GM19035 (cell line): ENCODE measurements around the gene ARL8A.
"Not testable (repeated sequence)": the region's sequence is repeated elsewhere in the genome, so short reads cannot be mapped to it uniquely, and the experiment has no call there.

Experiments
- ATAC-seq: cut with Tn5 transposase; IDR thresholded peaks from one replicate; pipeline ENCODE4 v1.9.1; 2021; ENCODE audit not compliant: unreplicated experiment

Gene ARL8A

DNA sequence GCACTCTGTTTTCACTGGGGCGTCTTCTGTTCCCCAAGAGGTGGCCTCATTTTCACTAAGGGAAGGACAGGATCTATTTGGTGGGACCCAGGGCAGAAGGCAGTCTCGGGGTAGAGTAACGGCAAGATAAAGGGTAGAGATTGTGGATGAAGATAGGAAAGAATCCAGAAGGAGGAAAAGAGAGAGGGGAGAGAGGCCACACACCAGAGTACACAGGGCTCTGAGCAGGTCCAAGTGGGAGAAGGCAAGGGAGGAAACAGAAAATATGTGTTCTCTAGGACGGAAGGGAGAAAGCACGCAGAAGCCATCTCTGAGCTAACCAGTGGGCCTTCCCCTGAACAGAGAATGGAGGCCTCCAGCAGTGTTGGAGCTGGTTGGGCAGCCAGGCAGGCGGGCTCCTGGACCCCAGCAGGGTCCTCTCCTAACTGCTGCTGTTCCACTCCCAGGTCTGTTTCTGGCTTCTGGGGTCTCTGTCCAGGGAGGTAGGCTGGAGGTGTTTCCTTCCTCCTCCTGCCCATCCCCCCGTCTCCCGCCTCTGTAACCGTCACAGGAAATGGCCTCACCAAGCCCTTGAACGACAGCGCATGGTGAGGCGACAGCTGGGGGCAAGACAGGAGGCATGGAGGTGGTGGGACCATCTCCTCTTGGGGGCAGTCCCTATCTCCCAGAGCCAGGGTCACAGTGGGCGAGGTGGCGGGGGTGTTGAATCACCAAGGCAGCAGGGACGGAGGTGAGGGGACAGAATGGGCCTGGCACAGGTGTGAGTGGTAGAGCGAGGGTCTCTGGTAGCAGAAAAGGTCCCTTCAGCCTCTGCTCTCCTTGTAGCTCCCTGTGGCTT, 15.2 kb upstream of the ARL8A start:
- ATAC-seq: no peak

DNA sequence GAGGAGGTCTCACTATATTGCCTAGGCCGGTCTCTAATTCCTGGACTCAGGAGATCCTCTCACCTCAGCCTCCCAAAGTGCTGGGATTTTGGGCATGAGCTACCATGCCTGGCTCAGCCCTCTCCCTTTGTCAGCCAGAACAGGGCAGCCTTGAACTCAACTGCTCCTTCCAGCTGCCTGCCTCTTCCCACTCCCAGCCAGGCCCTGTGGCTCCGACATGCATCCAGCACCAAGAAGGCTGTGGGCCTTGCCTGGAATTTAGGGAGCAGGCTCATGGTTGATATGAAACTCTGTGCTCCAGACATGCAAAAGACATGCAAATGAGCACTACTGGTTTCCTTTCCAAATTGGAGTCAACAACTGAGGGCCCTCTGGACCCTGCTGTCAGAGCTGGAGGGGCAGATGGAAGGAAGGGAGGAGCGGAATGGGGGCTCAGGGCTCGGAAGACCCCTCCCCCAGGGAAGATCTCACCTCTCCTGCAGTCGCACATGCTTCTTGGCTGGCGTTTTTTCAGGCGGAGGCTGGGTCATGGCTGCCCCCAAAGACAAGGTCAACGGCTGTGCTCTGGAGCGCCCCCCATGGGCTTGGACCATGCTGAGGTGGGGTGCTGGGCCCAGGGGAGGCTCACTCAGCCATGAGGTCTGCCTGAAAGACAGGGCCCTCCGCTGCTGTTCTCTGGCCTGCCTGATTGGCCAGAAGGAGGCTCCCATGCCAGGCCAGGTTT, 14.4 kb upstream of the ARL8A start:
- ATAC-seq: no peak

GRCh38 chr1:202157945-202158344, 13.4 kb upstream of the ARL8A start:
- no peak for ATAC-seq

- ATAC-seq: no peak
Observed at GRCh38 chr1:202156590-202156989, 12.1 kb upstream of the ARL8A start.

GRCh38 chr1:202155478-202156021, 11.0 kb upstream of the ARL8A start:
- no peak for ATAC-seq

GRCh38 chr1:202154766-202155477, 10.4 kb upstream of the ARL8A start:
- no peak for ATAC-seq

DNA sequence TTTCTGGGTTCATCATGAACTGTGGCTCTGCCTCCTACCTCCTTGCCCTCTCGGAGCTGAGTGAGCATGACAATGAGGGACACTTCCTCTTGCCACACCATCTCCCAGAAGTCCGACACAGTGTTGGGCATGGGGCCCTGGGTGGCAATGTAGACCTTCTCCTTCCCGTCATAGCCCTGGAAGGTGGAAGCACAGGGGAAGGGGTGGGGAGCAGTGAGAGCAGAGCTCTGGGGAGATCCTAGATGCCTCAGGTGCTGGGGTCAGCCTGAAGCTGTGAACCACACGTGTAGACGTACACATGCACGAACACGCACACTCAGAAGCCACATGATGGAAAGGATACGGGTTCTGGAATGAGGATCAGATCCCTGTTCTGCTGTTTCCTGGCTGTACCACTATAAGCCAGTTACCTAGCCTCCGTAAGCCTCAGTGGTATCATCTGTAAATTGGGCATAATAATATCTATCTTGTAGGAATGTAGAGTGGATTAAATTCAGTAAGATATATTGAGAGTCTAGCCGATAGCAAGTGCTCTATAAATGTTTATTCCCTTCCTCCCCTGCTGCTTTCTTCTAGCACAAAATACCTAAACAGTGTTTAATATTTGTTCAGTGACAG, 9.7 kb upstream of the ARL8A start:
- ATAC-seq: no peak

DNA sequence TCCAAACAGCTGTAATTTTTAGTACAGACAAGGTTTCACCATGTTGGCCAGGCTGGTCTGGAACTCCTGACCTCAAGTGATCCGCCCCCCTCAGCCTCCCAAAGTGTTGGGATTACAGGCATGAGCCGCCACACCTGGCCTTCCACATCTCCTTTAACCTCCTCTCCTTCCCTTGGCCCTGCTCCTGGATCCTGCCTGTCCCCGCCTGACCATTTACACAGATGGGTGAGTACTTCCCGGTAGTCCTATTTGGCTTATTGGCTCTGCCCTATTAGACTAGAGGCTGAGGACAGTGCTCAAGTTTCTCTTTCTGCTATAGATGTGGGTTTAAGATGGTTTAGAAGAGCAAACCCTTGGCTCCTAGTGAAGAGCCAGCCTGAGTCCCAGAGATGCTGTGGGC, 8.7 kb upstream of the ARL8A start:
- ATAC-seq: no peak

GRCh38 chr1:202152399-202152798, 7.9 kb upstream of the ARL8A start:
- ATAC-seq: no peak

- no peak for ATAC-seq
Observed at GRCh38 chr1:202151045-202151444, 6.5 kb upstream of the ARL8A start.

GRCh38 chr1:202150602-202151001, 6.1 kb upstream of the ARL8A start:
- ATAC-seq: no peak

DNA sequence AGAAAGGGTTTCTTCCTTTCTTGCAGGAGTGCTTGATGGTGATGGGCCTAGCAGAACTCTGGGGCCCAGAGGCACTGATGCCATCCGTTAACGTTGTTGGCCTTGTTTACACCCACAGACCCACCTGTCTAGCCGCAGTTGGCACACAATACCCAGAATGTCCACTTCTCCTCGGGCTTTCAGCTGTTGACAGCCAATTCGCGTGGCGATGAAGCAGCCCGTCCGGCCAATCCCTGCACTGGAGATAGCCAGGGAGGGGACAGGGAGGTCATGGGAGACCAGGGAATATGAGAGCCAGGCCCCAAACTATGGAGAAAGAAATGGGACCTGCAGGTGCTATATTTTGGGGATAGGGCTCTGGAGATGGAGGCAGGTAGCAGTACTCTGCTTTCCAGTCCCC, 5.7 kb upstream of the ARL8A start:
- ATAC-seq: no peak

DNA sequence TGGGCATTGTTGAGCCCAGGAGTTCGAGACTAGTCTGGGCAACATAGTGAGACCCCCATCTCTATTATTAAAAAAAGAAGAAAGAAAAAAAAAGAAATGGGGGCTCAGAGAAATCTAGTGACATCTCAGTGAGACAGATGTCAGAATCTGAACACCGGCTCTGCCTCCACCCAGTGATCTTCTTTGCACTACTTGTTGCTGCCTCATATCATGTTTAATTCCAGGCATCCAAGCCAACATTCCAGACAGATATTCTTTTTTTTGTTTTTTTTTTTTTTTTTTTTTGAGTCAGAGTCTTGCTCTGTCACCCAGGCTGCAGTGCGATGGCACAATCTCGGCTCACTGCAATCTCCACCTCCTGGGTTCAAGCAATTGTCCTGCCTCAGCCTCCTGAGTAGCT, 5.0 kb upstream of the ARL8A start:
- no peak for ATAC-seq

DNA sequence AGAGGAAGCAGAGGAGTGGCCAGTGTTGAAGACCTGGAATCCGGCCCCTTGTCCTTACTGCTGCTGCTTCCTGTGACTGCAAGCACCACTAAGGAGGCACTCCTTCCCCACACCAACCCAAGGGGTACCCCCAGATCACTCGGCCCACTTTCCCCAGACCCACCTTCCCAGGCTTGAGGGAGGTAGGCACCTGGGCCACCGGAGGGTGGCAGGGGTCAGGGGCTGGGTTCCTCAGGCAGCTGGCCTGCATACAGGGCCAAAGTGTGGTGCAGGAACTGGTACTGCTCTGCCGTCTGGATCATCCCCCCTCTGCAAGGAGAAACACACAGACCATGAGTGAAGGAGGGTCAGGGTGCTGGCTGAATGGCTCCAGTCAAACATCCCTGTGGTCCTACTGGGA, 3.9 kb upstream of the ARL8A start:
- ATAC-seq: no peak

- ATAC-seq: no peak
Observed at GRCh38 chr1:202146993-202147392, 2.5 kb upstream of the ARL8A start.

DNA sequence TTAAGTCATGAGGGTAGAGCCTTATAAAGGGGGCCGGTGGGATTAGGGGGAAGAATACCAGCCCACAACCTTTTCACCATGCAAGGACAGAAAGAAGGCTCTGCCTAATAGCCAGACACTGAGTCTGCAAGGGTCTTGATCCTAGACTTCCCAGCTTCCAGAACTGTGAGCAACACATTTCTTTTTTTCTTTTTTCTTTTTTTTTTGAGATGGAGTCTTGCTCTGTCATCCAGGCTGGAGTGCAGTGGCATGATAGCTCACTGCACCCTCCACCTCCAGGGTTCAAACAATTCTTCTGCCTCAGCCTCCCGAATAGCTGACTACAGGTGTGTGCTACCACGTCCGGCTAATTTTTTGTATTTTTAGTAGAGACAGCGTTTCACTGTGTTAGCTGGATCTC, 1.7 kb upstream of the ARL8A start:
- ATAC-seq: no peak

DNA sequence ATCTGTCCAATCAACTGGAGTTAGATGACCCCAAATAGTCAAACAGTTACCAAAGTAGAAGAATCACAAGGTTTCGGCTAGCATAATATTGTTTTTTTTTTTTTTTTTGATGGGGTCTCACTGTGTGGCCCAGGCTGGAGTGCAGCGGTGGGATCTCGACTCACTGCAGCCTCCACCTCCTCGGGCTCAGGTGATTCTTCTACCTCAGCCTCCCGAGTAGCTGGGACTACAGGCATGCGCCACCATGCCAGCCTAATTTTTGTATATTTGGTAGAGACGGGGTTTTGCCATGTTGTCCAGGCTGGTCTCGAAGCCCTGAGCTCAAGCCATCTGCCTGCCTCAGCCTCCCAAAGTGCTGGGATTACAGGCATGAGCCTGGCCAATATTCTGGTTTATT, 1.2 kb upstream of the ARL8A start:
- not testable (repeated sequence) for ATAC-seq

DNA sequence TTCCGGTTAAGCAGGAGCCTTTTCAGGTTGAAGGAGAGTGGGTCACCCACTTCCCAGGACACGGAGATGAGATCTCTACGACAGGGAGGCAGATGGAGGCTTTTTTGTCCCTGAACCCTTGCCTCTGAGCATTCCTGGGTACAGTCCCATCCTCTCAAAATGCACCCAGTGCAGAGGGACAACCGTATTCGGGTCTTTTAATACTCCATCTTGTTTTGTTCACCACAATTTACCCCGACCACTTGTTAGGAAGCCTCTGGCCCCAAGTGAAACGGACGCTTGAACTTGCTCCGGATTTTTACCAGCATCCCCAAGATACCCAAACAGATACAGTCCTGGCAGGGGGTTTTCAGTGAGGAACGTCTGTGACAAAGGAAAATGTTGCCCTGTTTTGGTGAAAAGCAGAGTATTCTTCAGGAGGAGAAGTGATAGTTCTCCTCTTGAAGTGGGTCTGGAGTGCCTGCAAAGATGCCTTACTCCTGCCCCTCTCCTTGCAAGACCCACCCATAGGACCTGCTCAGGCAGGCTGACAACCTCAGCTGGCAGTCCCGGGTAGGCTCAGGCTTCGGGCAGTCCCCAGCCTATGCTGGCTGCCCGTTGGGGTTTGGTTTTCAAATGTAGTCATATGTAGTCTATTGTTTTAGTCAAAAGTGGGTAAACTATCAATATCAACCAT, 669 bp upstream of the ARL8A start:
- ATAC-seq: no peak

- peak; percentile 39 for ATAC-seq
Observed at GRCh38 chr1:202143768-202144401, 652 bp downstream of the ARL8A start.
